GM12878 (cell line): Measurements from ENCODE around the gene SLFNL1.

ENCODE experiments used
- BHLHE40 ChIP-seq, 2 experiments: fragments of 450-650 bp in 1 of 2; IDR thresholded peaks; 2 replicates each; pipeline ENCODE4 v1.6.1; 2011 to 2017; ENCODE audit warnings: low read depth in 2 of 2, borderline replicate concordance in 1 of 2, improper control_type of control experiment in 1 of 2, low read length in 1 of 2, mild to moderate bottlenecking in 1 of 2
- CEBPB ChIP-seq, 2 experiments: fragments of 150-350 bp in 1 of 2; IDR thresholded peaks; 2 replicates each; pipeline ENCODE4 v1.6.1; 2012 to 2014; ENCODE audit warnings: low read depth in 2 of 2, low read length in 2 of 2, borderline replicate concordance in 1 of 2, inconsistent platforms in 1 of 2
- CUX1 ChIP-seq: IDR thresholded peaks from 2 replicates; pipeline ENCODE4 v1.6.1; 2012; ENCODE audit warnings: improper control_type of control experiment, low read depth, low read length; ENCODE audit not compliant: insufficient replicate concordance
- EZH2 ChIP-seq: IDR thresholded peaks from 2 replicates; pipeline ENCODE4 v1.6.1; 2012; ENCODE audit warnings: low read depth, mild to moderate bottlenecking, control low read depth, inconsistent platforms, low read length, borderline replicate concordance; ENCODE audit not compliant: control insufficient read depth
- GATAD2B ChIP-seq: fragments of 450-650 bp; conservative IDR thresholded peaks from 2 replicates; pipeline ENCODE4 v1.6.1; 2017; ENCODE audit warnings: low read depth, mild to moderate bottlenecking, moderate library complexity
- POLR2AphosphoS2 ChIP-seq: IDR thresholded peaks from 2 replicates; pipeline ENCODE4 v1.6.1; 2011; ENCODE audit warnings: low read depth, mild to moderate bottlenecking, low read length, improper control_type of control experiment, moderate library complexity
- RAD21 ChIP-seq: IDR thresholded peaks from 2 replicates; pipeline ENCODE4 v1.6.1; 2011; ENCODE audit warnings: mild to moderate bottlenecking, low read depth, low read length, moderate library complexity; ENCODE audit not compliant: insufficient read depth
- WRNIP1 ChIP-seq: IDR thresholded peaks from 2 replicates; pipeline ENCODE4 v1.6.1; 2011; ENCODE audit warnings: low read depth, low read length, improper control_type of control experiment, borderline replicate concordance
- YY1 ChIP-seq: IDR thresholded peaks from 2 replicates; pipeline ENCODE4 v1.6.1; 2011; ENCODE audit warnings: low read depth, mild to moderate bottlenecking, low read length
- TF ChIP-seq, protein P1 (sequence below), 3 experiments: IDR thresholded peaks in 2 of 3; conservative IDR thresholded peaks in 1 of 3; 2 replicates each; pipeline ENCODE4 v1.5.1; 2011; ENCODE audit warnings: low read depth in 3 of 3, low read length in 3 of 3, mild to moderate bottlenecking in 3 of 3, control low read depth in 2 of 3, moderate library complexity in 2 of 3, inconsistent platforms in 1 of 3, mixed read lengths in 1 of 3; ENCODE audit not compliant: control insufficient read depth in 2 of 3, insufficient read depth in 1 of 3; ENCODE audit errors: extremely low read depth in 1 of 3

DNA sequence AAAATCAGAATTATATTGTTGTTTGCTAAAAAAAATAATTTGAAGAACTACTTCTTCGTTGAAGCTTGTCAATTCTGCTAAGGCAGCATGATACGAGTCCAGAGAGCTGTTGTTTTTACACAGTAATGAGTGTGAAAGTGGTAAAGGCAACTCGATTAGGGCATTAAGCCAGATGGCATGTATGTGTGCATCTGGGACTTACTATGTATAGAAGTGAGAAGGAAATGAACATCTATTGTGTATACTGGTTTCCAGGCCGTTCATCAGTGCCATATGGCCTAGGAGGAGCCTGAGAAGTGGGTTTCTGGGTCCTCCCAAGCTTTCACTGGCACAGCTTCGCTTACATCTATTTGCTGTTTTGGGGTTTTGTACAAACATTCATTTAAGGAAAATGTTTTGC, 36.4 kb downstream of the SLFNL1 start:
- TF ChIP-seq YY1 = no peak
- no peak for TF ChIP-seq CUX1
- no peak for TF ChIP-seq CEBPB (IDR thresholded peaks at IDR 0.05; ENCODE audit: borderline replicate concordance in 1 of 2, low read depth in 2 of 2, low read length in 2 of 2)
- no peak for TF ChIP-seq BHLHE40 (IDR thresholded peaks at IDR 0.05; ENCODE audit: borderline replicate concordance in 1 of 2, low read depth in 2 of 2, low read length in 1 of 2)
- no peak for TF ChIP-seq GATAD2B
- TF ChIP-seq, protein P1, sequence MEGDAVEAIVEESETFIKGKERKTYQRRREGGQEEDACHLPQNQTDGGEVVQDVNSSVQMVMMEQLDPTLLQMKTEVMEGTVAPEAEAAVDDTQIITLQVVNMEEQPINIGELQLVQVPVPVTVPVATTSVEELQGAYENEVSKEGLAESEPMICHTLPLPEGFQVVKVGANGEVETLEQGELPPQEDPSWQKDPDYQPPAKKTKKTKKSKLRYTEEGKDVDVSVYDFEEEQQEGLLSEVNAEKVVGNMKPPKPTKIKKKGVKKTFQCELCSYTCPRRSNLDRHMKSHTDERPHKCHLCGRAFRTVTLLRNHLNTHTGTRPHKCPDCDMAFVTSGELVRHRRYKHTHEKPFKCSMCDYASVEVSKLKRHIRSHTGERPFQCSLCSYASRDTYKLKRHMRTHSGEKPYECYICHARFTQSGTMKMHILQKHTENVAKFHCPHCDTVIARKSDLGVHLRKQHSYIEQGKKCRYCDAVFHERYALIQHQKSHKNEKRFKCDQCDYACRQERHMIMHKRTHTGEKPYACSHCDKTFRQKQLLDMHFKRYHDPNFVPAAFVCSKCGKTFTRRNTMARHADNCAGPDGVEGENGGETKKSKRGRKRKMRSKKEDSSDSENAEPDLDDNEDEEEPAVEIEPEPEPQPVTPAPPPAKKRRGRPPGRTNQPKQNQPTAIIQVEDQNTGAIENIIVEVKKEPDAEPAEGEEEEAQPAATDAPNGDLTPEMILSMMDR (IDR thresholded peaks at IDR 0.05 in 2 of 3, conservative IDR thresholded peaks at IDR 0.05 in 1 of 3; ENCODE audit: control insufficient read depth in 2 of 3, extremely low read depth in 1 of 3, insufficient read depth in 1 of 3, low read depth in 3 of 3, low read length in 3 of 3) = no peak
- TF ChIP-seq WRNIP1 = no peak
- TF ChIP-seq RAD21 = no peak
- no peak for TF ChIP-seq POLR2AphosphoS2
- TF ChIP-seq EZH2 = no peak
